NB4 (cell line): ENCODE measurements around the gene LYZL2.

Experiments used
- POLR2A ChIP-seq: IDR thresholded peaks from 2 replicates; pipeline ENCODE4 v1.6.1; 2011; ENCODE audit warnings: mild to moderate bottlenecking; ENCODE audit not compliant: insufficient read length; ENCODE audit errors: extremely low read depth
- TF ChIP-seq, protein P1 (sequence below): IDR thresholded peaks from one replicate; pipeline ENCODE4 v1.5.1; 2012; ENCODE audit warnings: low read depth, low read length

GRCh38 chr10:30596013-30596412, 33.5 kb downstream of the LYZL2 start:
- TF ChIP-seq, protein P1, sequence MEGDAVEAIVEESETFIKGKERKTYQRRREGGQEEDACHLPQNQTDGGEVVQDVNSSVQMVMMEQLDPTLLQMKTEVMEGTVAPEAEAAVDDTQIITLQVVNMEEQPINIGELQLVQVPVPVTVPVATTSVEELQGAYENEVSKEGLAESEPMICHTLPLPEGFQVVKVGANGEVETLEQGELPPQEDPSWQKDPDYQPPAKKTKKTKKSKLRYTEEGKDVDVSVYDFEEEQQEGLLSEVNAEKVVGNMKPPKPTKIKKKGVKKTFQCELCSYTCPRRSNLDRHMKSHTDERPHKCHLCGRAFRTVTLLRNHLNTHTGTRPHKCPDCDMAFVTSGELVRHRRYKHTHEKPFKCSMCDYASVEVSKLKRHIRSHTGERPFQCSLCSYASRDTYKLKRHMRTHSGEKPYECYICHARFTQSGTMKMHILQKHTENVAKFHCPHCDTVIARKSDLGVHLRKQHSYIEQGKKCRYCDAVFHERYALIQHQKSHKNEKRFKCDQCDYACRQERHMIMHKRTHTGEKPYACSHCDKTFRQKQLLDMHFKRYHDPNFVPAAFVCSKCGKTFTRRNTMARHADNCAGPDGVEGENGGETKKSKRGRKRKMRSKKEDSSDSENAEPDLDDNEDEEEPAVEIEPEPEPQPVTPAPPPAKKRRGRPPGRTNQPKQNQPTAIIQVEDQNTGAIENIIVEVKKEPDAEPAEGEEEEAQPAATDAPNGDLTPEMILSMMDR: no peak
- TF ChIP-seq POLR2A: no peak
